K562 (cell line): Measurements from ENCODE around the gene HDAC9. TPM values are rescaled to one million over a fixed set of nuclear protein-coding genes. Genes with fewer than 3 reads are reported as not detected.

Experiments used
- ATAC-seq: fragments of 200-7000 bp; cut with Tn5 transposase; 3 replicates; pipeline ENCODE4 v1.9.1; 2020; ENCODE audit warnings: moderate library complexity
- BruUV-seq: library from RNA; stranded (reverse); fragments of 400-500 nt; replicated peaks from 2 replicates; lab custom pipeline; 2021; lab: Mats Ljungman, UMichigan
- CTCF ChIA-PET: fragments of 300-600 bp; formaldehyde crosslinking; extraction: SDS; loops from one replicate; lab custom pipeline; 2021; ENCODE audit warnings: low intra/inter-chr PET ratio; lab: Yijun Ruan, JAX
- POLR2A ChIA-PET: fragments of 300-600, 350-650 bp; sonication (Branson Sonifier 250); formaldehyde crosslinking; extraction: SDS; loops from one replicate; lab custom pipeline; 2021; ENCODE audit warnings: antibody characterized with exemption, inconsistent platforms; lab: Yijun Ruan, JAX
- DNase-seq, 4 experiments: peaks; one replicate each; pipeline versions ENCODE4 v3.0.0 to v3.0.0-alpha.2; 2011 to 2018; ENCODE audit warnings: low spot score in 3 of 4, mixed read lengths in 3 of 4; ENCODE audit errors: extremely low read depth in 1 of 4
- FAIRE-seq: peaks from 2 replicates; lab custom pipeline; 2011; peaks lifted over from hg19 to GRCh38; lab: Jason Lieb, UNC
- H2AFZ ChIP-seq: 2 replicates; pipeline ENCODE4 v1.6.0; 2011; ENCODE audit warnings: low read depth, low read length, control low read depth, inconsistent platforms
- H3K27ac ChIP-seq: fragments of 200-600 bp; 3 replicates; pipeline ENCODE4 v1.8.0; 2011; ENCODE audit warnings: low read depth, mild to moderate bottlenecking, control low read depth, inconsistent platforms, low read length, moderate library complexity, mixed read lengths; ENCODE audit errors: extremely low read depth
- H3K27me3 ChIP-seq, 2 experiments: fragments of 300-600 bp in 1 of 2; 2 replicates in 1 of 2; 3 replicates in 1 of 2; pipeline versions ENCODE4 v1.6.0 to v1.8.0; 2011; ENCODE audit warnings: inconsistent platforms in 2 of 2, low read length in 2 of 2, mild to moderate bottlenecking in 1 of 2, mixed read lengths in 1 of 2, moderate library complexity in 1 of 2; ENCODE audit not compliant: control insufficient read depth in 2 of 2, insufficient read depth in 2 of 2
- H3K36me3 ChIP-seq: fragments of 300-600 bp; 3 replicates; pipeline ENCODE4 v1.8.0; 2011; ENCODE audit warnings: mild to moderate bottlenecking, low read length, inconsistent platforms; ENCODE audit not compliant: control insufficient read depth, insufficient read depth
- H3K4me1 ChIP-seq, 2 experiments: fragments of 200-600 bp in 1 of 2; replicated peaks in 1 of 2; 2 replicates in 1 of 2; 3 replicates in 1 of 2; pipeline versions ENCODE4 v1.5.1 to v1.8.0; 2011; ENCODE audit warnings: inconsistent platforms in 2 of 2, low read length in 2 of 2, mild to moderate bottlenecking in 1 of 2, mixed read lengths in 1 of 2, moderate library complexity in 1 of 2; ENCODE audit not compliant: control insufficient read depth in 2 of 2, insufficient read depth in 2 of 2
- H3K4me2 ChIP-seq: 2 replicates; pipeline ENCODE4 v1.6.1; 2011; ENCODE audit warnings: low read length, control low read depth, inconsistent platforms, mixed read lengths; ENCODE audit not compliant: insufficient read depth
- H3K4me3 ChIP-seq: fragments of 200-600 bp; sonication (generic), shearing (Covaris generic); 2 replicates; pipeline ENCODE4 v1.5.1; 2016; ENCODE audit warnings: control low read depth, inconsistent platforms
- H3K79me2 ChIP-seq: fragments of 200-600 bp; 3 replicates; pipeline ENCODE4 v1.8.0; 2011; ENCODE audit warnings: low read length, inconsistent platforms; ENCODE audit not compliant: control insufficient read depth, insufficient read depth
- H3K9ac ChIP-seq, 2 experiments: 2 replicates each; pipeline versions ENCODE4 v1.6.0 to v1.6.1; 2011; ENCODE audit warnings: low read depth in 2 of 2, low read length in 2 of 2, control low read depth in 1 of 2, inconsistent platforms in 1 of 2, mild to moderate bottlenecking in 1 of 2, mixed read lengths in 1 of 2; ENCODE audit not compliant: insufficient read depth in 1 of 2
- H3K9me1 ChIP-seq: one replicate; pipeline ENCODE4 v1.6.0; 2011; ENCODE audit warnings: inconsistent platforms, mild to moderate bottlenecking, low read length, moderate library complexity; ENCODE audit not compliant: control insufficient read depth, insufficient read depth
- H3K9me3 ChIP-seq: replicated peaks from 2 replicates; pipeline ENCODE4 v1.5.1; 2011; ENCODE audit warnings: low read depth, low read length, inconsistent platforms; ENCODE audit not compliant: control insufficient read depth, insufficient read depth
- H4K20me1 ChIP-seq: replicated peaks from 2 replicates; pipeline ENCODE4 v1.6.1; 2011; ENCODE audit warnings: low read length, inconsistent platforms, mixed read lengths; ENCODE audit not compliant: control insufficient read depth, insufficient read depth
- CGGBP1 ChIP-seq: fragments of 250-450 bp; sonication (Bioruptor Pico); IDR thresholded peaks from 2 replicates; pipeline ENCODE4 v1.9.0; 2021; ENCODE audit warnings: mild to moderate bottlenecking
- FIP1L1 ChIP-seq: fragments of 200-400 bp; formaldehyde crosslinking; IDR thresholded peaks from 2 replicates; pipeline ENCODE4 v1.6.1; 2018; ENCODE audit warnings: mild to moderate bottlenecking, low read depth, low read length; ENCODE audit not compliant: poor library complexity, severe bottlenecking
- FOXP1 ChIP-seq: sonication (generic); formaldehyde crosslinking; IDR thresholded peaks from 2 replicates; pipeline ENCODE4 v1.8.0; 2022; ENCODE audit warnings: mild to moderate bottlenecking, missing genetic modification reagents
- HLTF ChIP-seq: fragments of 450-650 bp; IDR thresholded peaks from 2 replicates; pipeline ENCODE4 v1.6.1; 2016
- HMG20A ChIP-seq: fragments of 450-650 bp; formaldehyde crosslinking; conservative IDR thresholded peaks from 2 replicates; pipeline ENCODE4 v1.4.0; 2020; ENCODE audit warnings: mild to moderate bottlenecking, mixed read lengths
- MYC ChIP-seq, 2 experiments: fragments of 250-450 bp in 1 of 2; sonication (Bioruptor Pico) in 1 of 2; IDR thresholded peaks; 2 replicates each; pipeline versions ENCODE4 v1.5.1 to v1.6.1; 2012 to 2021; ENCODE audit warnings: low read depth in 2 of 2, borderline replicate concordance in 1 of 2, improper control_type of control experiment in 1 of 2, low read length in 1 of 2, mild to moderate bottlenecking in 1 of 2, moderate library complexity in 1 of 2
- NCOA1 ChIP-seq: fragments of 450-650 bp; IDR thresholded peaks from 2 replicates; pipeline ENCODE4 v1.6.1; 2016; ENCODE audit warnings: low read depth
- NCOA2 ChIP-seq, 2 experiments: fragments of 450-650 bp; IDR thresholded peaks; 2 replicates each; pipeline ENCODE4 v1.6.1; 2018; ENCODE audit warnings: mild to moderate bottlenecking in 2 of 2, moderate library complexity in 1 of 2; ENCODE audit not compliant: partially characterized antibody in 2 of 2
- NFXL1 ChIP-seq: fragments of 450-650 bp; formaldehyde crosslinking; IDR thresholded peaks from 2 replicates; pipeline ENCODE4 v1.4.0; 2021; ENCODE audit warnings: mild to moderate bottlenecking
- RB1 ChIP-seq: fragments of 450-650 bp; IDR thresholded peaks from 2 replicates; pipeline ENCODE4 v1.6.1; 2017; ENCODE audit warnings: low read depth, mild to moderate bottlenecking
- SIN3B ChIP-seq: fragments of 450-650 bp; IDR thresholded peaks from 2 replicates; pipeline ENCODE4 v1.6.1; 2017; ENCODE audit warnings: low read depth, mild to moderate bottlenecking, moderate library complexity
- TCF7 ChIP-seq: sonication (generic); IDR thresholded peaks from 2 replicates; pipeline ENCODE4 v1.6.1; 2016; ENCODE audit warnings: antibody characterized with exemption, borderline replicate concordance
- ZNF551 ChIP-seq: fragments of 250-450 bp; sonication (Bioruptor Pico); IDR thresholded peaks from 2 replicates; pipeline ENCODE4 v1.5.0; 2021; ENCODE audit warnings: mild to moderate bottlenecking, moderate library complexity
- WGBS: fragments of 100-300 bp; shearing (Covaris generic); methylation state at CpG from one replicate; pipeline ENCODE4 v1.1.6; 2016; ENCODE audit warnings: low coverage, mixed read lengths; ENCODE audit not compliant: insufficient coverage; ENCODE audit errors: missing lambda C conversion rate; 5-methylcytosine and 5-hydroxymethylcytosine counted together
- in situ Hi-C: fragments of 300-500 bp; cut with MboI; formaldehyde crosslinking; loops from 4 replicates; pipeline ENCODE4 v1.15.0; 2018; ENCODE audit warnings: inconsistent platforms, mixed read lengths
- intact Hi-C: fragments of 100-400 bp; cut with micrococcal nuclease; formaldehyde crosslinking; loops from 2 replicates; pipeline ENCODE4 v1.14.2; 2022
- polyA plus RNA-seq, 8 experiments: library from polyadenylated mRNA; depleted of rRNA in 4 of 8; stranded (reverse) in 5 of 8; unstranded in 3 of 8; fragments of >200 nt; fragmentation: Nextera tagmentation in 2 of 8; fragmentation: Illumina TruSeq in 1 of 8; extraction: Ambion mirVana in 2 of 8; extraction: Trizol in 1 of 8; gene quantifications; 2 replicates each; pipeline versions ENCODE4 v1.2.1 to v1.2.3, GENCODE V29; 2011 to 2014; ENCODE audit warnings: inconsistent platforms in 1 of 8, missing spikeins in 1 of 8
- total RNA-seq, 7 experiments: library from RNA; depleted of rRNA in 6 of 7; stranded (reverse); fragments of >200 nt in 6 of 7; fragmentation: Illumina TruSeq in 2 of 7; extraction: Trizol in 2 of 7; gene quantifications; 2 replicates each; pipeline versions ENCODE4 v1.2.1 to v1.2.3, GENCODE V29; 2011 to 2021; ENCODE audit warnings: low replicate concordance in 1 of 7
- TF ChIP-seq, protein P1 (sequence below): fragments of 250-450 bp; sonication (Bioruptor Pico); IDR thresholded peaks from 2 replicates; pipeline ENCODE4 v1.9.0; 2021; ENCODE audit warnings: mild to moderate bottlenecking, inconsistent platforms
- TF ChIP-seq, protein P2 (sequence below): sonication (generic); formaldehyde crosslinking; IDR thresholded peaks from 2 replicates; pipeline ENCODE4 v1.8.1; 2023; ENCODE audit warnings: mild to moderate bottlenecking, missing genetic modification reagents

Gene HDAC9
- total and polyA plus RNA-seq, 9 of the 15 experiments (the other 6 are each of a cell fraction or from before 2014, with no cell fraction given): 0.08 to 0.91 (median 0.33) TPM

GRCh38 chr7:18900803-18901202, 405.3 kb downstream of the HDAC9 start:
- no TSS peak for BruUV-seq
- POLR2A ChIA-PET: no interaction called here
- intact Hi-C loops: no loop called here

DNA sequence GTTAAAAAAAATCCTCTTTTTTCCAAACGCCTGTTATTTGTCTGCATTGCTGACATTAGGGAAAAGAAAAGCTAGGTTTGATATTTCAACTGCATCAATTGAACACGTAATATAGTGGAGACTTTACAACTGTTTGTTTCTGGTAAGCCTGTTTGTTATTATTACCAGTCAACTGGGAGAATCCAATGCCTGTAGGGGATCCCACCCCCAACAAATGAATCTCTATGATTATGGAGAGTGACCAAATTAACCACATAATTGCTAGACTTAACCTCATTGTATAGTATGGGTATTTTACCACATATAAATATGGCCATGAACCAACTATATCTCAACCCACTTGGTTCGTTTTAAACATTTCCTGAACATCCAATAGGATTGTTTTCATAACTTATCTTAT, 405.8 kb downstream of the HDAC9 start:
- Histone ChIP-seq H3K4me3 (no peak overlapping the region), H3K36me3 (no peaks in the 10 kb centered on the region), H3K27ac (no peak overlapping the region), H3K9me3 (0 out of 2 replicates have a peak, but pooled peaks cover under 1% of the 10 kb centered on the region), H4K20me1 (no peaks in the 10 kb centered on the region), H3K4me2 (no peak overlapping the region), H3K4me1 (no peaks in the 10 kb centered on the region), H3K9me1 (no peaks in the 10 kb centered on the region), H3K9ac (no peak overlapping the region), H3K27me3 (no peaks in the 10 kb centered on the region), H2AFZ (no peak overlapping the region), H3K79me2 (no peaks in the 10 kb centered on the region)
- FAIRE-seq: no peak
- no TSS peak for BruUV-seq
- no peak for ATAC-seq
- intact Hi-C loops: no loop called here
- CTCF ChIA-PET: no interaction called here
- WGBS: 5% methylated on average over 3 of the region's 3 CpGs
- POLR2A ChIA-PET: no interaction called here
- no peak for DNase-seq
- in situ Hi-C loops: no loop called here
- TF ChIP-seq NCOA2 (IDR thresholded peaks at IDR 0.05; ENCODE audit: partially characterized antibody in 2 of 2) (no peak), TCF7 (no peak), SIN3B (no peak), HLTF (no peak), MYC (IDR thresholded peaks at IDR 0.05; ENCODE audit: low read depth, low read length) (no peak), MYC (CRISPR knock-in tag; IDR thresholded peaks at IDR 0.05; ENCODE audit: borderline replicate concordance, low read depth) (no peak), FOXP1 (no peak), NFXL1 (CRISPR knock-in tag) (no peak), ZNF551 (CRISPR knock-in tag) (no peak), CGGBP1 (CRISPR knock-in tag) (no peak)
- TF ChIP-seq, protein P1, sequence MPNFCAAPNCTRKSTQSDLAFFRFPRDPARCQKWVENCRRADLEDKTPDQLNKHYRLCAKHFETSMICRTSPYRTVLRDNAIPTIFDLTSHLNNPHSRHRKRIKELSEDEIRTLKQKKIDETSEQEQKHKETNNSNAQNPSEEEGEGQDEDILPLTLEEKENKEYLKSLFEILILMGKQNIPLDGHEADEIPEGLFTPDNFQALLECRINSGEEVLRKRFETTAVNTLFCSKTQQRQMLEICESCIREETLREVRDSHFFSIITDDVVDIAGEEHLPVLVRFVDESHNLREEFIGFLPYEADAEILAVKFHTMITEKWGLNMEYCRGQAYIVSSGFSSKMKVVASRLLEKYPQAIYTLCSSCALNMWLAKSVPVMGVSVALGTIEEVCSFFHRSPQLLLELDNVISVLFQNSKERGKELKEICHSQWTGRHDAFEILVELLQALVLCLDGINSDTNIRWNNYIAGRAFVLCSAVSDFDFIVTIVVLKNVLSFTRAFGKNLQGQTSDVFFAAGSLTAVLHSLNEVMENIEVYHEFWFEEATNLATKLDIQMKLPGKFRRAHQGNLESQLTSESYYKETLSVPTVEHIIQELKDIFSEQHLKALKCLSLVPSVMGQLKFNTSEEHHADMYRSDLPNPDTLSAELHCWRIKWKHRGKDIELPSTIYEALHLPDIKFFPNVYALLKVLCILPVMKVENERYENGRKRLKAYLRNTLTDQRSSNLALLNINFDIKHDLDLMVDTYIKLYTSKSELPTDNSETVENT: no peak
- TF ChIP-seq, protein P2, sequence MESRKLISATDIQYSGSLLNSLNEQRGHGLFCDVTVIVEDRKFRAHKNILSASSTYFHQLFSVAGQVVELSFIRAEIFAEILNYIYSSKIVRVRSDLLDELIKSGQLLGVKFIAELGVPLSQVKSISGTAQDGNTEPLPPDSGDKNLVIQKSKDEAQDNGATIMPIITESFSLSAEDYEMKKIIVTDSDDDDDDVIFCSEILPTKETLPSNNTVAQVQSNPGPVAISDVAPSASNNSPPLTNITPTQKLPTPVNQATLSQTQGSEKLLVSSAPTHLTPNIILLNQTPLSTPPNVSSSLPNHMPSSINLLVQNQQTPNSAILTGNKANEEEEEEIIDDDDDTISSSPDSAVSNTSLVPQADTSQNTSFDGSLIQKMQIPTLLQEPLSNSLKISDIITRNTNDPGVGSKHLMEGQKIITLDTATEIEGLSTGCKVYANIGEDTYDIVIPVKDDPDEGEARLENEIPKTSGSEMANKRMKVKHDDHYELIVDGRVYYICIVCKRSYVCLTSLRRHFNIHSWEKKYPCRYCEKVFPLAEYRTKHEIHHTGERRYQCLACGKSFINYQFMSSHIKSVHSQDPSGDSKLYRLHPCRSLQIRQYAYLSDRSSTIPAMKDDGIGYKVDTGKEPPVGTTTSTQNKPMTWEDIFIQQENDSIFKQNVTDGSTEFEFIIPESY (CRISPR knock-in tag): no peak

More at GRCh38 chr7:18900803-18901202, 405.3 kb downstream of the HDAC9 start:
- H3K27me3 ChIP-seq: no peaks in the 10 kb centered on the region
- H3K27ac ChIP-seq: no peak overlapping the region
- H3K79me2 ChIP-seq: no peaks in the 10 kb centered on the region
- no peak for FAIRE-seq
- no peak for DNase-seq
- 0% methylated on average over 1 of the region's 1 CpG for WGBS
- H3K4me1 ChIP-seq: no peaks in the 10 kb centered on the region
- CTCF ChIA-PET: no interaction called here
- no peaks in the 10 kb centered on the region for H4K20me1 ChIP-seq
- H3K9ac ChIP-seq: no peak overlapping the region
- in situ Hi-C loops: no loop called here
- no peak overlapping the region for H2AFZ ChIP-seq
- no peaks in the 10 kb centered on the region for H3K9me1 ChIP-seq
- H3K4me3 ChIP-seq: no peak overlapping the region
- 0 out of 2 replicates have a peak, but pooled peaks cover 1% of the 10 kb centered on the region for H3K9me3 ChIP-seq
- H3K36me3 ChIP-seq: no peaks in the 10 kb centered on the region
- TF ChIP-seq FIP1L1: no peak
- TF ChIP-seq RB1: no peak
- TF ChIP-seq NCOA1: no peak
- TF ChIP-seq HMG20A (CRISPR knock-in tag): no peak
- ATAC-seq: no peak
- H3K4me2 ChIP-seq: no peak overlapping the region
